ENCODE results near the gene ZXDA.
"Not testable (repeated sequence)": the region's sequence is repeated elsewhere in the genome, so short reads cannot be mapped to it uniquely, and the experiment has no call there.

Gene ZXDA

GRCh38 chrX:57909595-57910286, 517 bp downstream of the ZXDA start:
- H3K4me3 ChIP-seq (ENCODE audit: low read depth in 1 of 2, low read length in 2 of 2): peak overlapping the region; percentile 35 to 60
- not testable (repeated sequence) for H3K27me3 ChIP-seq (ENCODE audit: control insufficient read depth in 1 of 2, insufficient read depth in 2 of 2, low read length in 2 of 2); H3K4me1 ChIP-seq (ENCODE audit: control insufficient read depth in 1 of 2, insufficient read depth in 2 of 2, low read length in 2 of 2); H3K9me3 ChIP-seq (ENCODE audit: control insufficient read depth in 1 of 2, low read length in 2 of 2); H3K36me3 ChIP-seq (ENCODE audit: control insufficient read depth in 1 of 2, insufficient read depth in 2 of 2, low read length in 2 of 2)
- peak overlapping the region in 1 of 2 donors; percentile 25 for H3K9ac ChIP-seq (ENCODE audit: low read depth in 1 of 2, low read length in 2 of 2)
- peak overlapping the region; percentile 66 for H3K27ac ChIP-seq (ENCODE audit: low read depth, low read length)

GRCh38 chrX:57908972-57909594, 1.2 kb downstream of the ZXDA start:
- Histone ChIP-seq H3K27ac (ENCODE audit: low read depth, low read length) (peak overlapping the region; percentile 20), H3K4me3 (ENCODE audit: low read depth in 1 of 2, low read length in 2 of 2) (peak overlapping the region; percentile 35 to 60), H3K9ac (ENCODE audit: low read depth in 1 of 2, low read length in 2 of 2) (peak overlapping the region in 1 of 2 donors; percentile 25)
- H3K36me3 ChIP-seq (ENCODE audit: control insufficient read depth in 1 of 2, insufficient read depth in 2 of 2, low read length in 2 of 2); H3K27me3 ChIP-seq (ENCODE audit: control insufficient read depth in 1 of 2, insufficient read depth in 2 of 2, low read length in 2 of 2); H3K9me3 ChIP-seq (ENCODE audit: control insufficient read depth in 1 of 2, low read length in 2 of 2); H3K4me1 ChIP-seq (ENCODE audit: control insufficient read depth in 1 of 2, insufficient read depth in 2 of 2, low read length in 2 of 2): not testable (repeated sequence)

GRCh38 chrX:57906790-57907189, 3.5 kb downstream of the ZXDA start:
- H3K9me3 ChIP-seq (ENCODE audit: control insufficient read depth in 1 of 2, low read length in 2 of 2): no peaks in the 10 kb centered on the region
- H3K27me3 ChIP-seq (ENCODE audit: control insufficient read depth in 1 of 2, insufficient read depth in 2 of 2, low read length in 2 of 2): no peaks in the 10 kb centered on the region
- no peak overlapping the region for H3K27ac ChIP-seq (ENCODE audit: low read depth, low read length)
- no peak overlapping the region for H3K9ac ChIP-seq (ENCODE audit: low read depth in 1 of 2, low read length in 2 of 2)
- no peaks in the 10 kb centered on the region for H3K36me3 ChIP-seq (ENCODE audit: control insufficient read depth in 1 of 2, insufficient read depth in 2 of 2, low read length in 2 of 2)
- peaks cover 0 to 3% of the 10 kb centered on the region in 2 donors for H3K4me1 ChIP-seq (ENCODE audit: control insufficient read depth in 1 of 2, insufficient read depth in 2 of 2, low read length in 2 of 2)
- H3K4me3 ChIP-seq (ENCODE audit: low read depth in 1 of 2, low read length in 2 of 2): no peak overlapping the region

- Histone ChIP-seq H3K9me3 (ENCODE audit: control insufficient read depth in 1 of 2, low read length in 2 of 2) (no peaks in the 10 kb centered on the region), H3K27ac (ENCODE audit: low read depth, low read length) (no peak overlapping the region), H3K4me1 (ENCODE audit: control insufficient read depth in 1 of 2, insufficient read depth in 2 of 2, low read length in 2 of 2) (no peaks in the 10 kb centered on the region), H3K4me3 (ENCODE audit: low read depth in 1 of 2, low read length in 2 of 2) (no peak overlapping the region), H3K36me3 (ENCODE audit: control insufficient read depth in 1 of 2, insufficient read depth in 2 of 2, low read length in 2 of 2) (no peaks in the 10 kb centered on the region), H3K27me3 (ENCODE audit: control insufficient read depth in 1 of 2, insufficient read depth in 2 of 2, low read length in 2 of 2) (no peaks in the 10 kb centered on the region), H3K9ac (ENCODE audit: low read depth in 1 of 2, low read length in 2 of 2) (no peak overlapping the region)
These were observed 5.1 kb downstream of the ZXDA start for GRCh38 chrX:57905141-57905540.

GRCh38 chrX:57904176-57904880, 5.9 kb downstream of the ZXDA start:
- Histone ChIP-seq H3K27ac (ENCODE audit: low read depth, low read length) (no peak overlapping the region), H3K4me3 (ENCODE audit: low read depth in 1 of 2, low read length in 2 of 2) (no peak overlapping the region), H3K27me3 (ENCODE audit: control insufficient read depth in 1 of 2, insufficient read depth in 2 of 2, low read length in 2 of 2) (no peaks in the 10 kb centered on the region), H3K36me3 (ENCODE audit: control insufficient read depth in 1 of 2, insufficient read depth in 2 of 2, low read length in 2 of 2) (no peaks in the 10 kb centered on the region), H3K4me1 (ENCODE audit: control insufficient read depth in 1 of 2, insufficient read depth in 2 of 2, low read length in 2 of 2) (no peaks in the 10 kb centered on the region), H3K9me3 (ENCODE audit: control insufficient read depth in 1 of 2, low read length in 2 of 2) (no peaks in the 10 kb centered on the region), H3K9ac (ENCODE audit: low read depth in 1 of 2, low read length in 2 of 2) (no peak overlapping the region)

GRCh38 chrX:57902633-57903032, 7.6 kb downstream of the ZXDA start:
- no peaks in the 10 kb centered on the region for H3K4me1 ChIP-seq (ENCODE audit: control insufficient read depth in 1 of 2, insufficient read depth in 2 of 2, low read length in 2 of 2)
- H3K27ac ChIP-seq (ENCODE audit: low read depth, low read length): no peak overlapping the region
- no peaks in the 10 kb centered on the region for H3K27me3 ChIP-seq (ENCODE audit: control insufficient read depth in 1 of 2, insufficient read depth in 2 of 2, low read length in 2 of 2)
- H3K4me3 ChIP-seq (ENCODE audit: low read depth in 1 of 2, low read length in 2 of 2): no peak overlapping the region
- H3K9ac ChIP-seq (ENCODE audit: low read depth in 1 of 2, low read length in 2 of 2): no peak overlapping the region
- no peaks in the 10 kb centered on the region for H3K9me3 ChIP-seq (ENCODE audit: control insufficient read depth in 1 of 2, low read length in 2 of 2)
- no peaks in the 10 kb centered on the region for H3K36me3 ChIP-seq (ENCODE audit: control insufficient read depth in 1 of 2, insufficient read depth in 2 of 2, low read length in 2 of 2)

GRCh38 chrX:57901466-57901865, 8.8 kb downstream of the ZXDA start:
- Histone ChIP-seq H3K4me3 (ENCODE audit: low read depth in 1 of 2, low read length in 2 of 2) (no peak overlapping the region), H3K27me3 (ENCODE audit: control insufficient read depth in 1 of 2, insufficient read depth in 2 of 2, low read length in 2 of 2) (no peaks in the 10 kb centered on the region), H3K9me3 (ENCODE audit: control insufficient read depth in 1 of 2, low read length in 2 of 2) (no peaks in the 10 kb centered on the region), H3K36me3 (ENCODE audit: control insufficient read depth in 1 of 2, insufficient read depth in 2 of 2, low read length in 2 of 2) (no peaks in the 10 kb centered on the region), H3K27ac (ENCODE audit: low read depth, low read length) (no peak overlapping the region), H3K9ac (ENCODE audit: low read depth in 1 of 2, low read length in 2 of 2) (no peak overlapping the region), H3K4me1 (ENCODE audit: control insufficient read depth in 1 of 2, insufficient read depth in 2 of 2, low read length in 2 of 2) (no peaks in the 10 kb centered on the region)

GRCh38 chrX:57900975-57901374, 9.3 kb downstream of the ZXDA start:
- no peak overlapping the region for H3K27ac ChIP-seq (ENCODE audit: low read depth, low read length)
- H3K4me3 ChIP-seq (ENCODE audit: low read depth in 1 of 2, low read length in 2 of 2): no peak overlapping the region
- H3K9ac ChIP-seq (ENCODE audit: low read depth in 1 of 2, low read length in 2 of 2): no peak overlapping the region
- no peaks in the 10 kb centered on the region for H3K4me1 ChIP-seq (ENCODE audit: control insufficient read depth in 1 of 2, insufficient read depth in 2 of 2, low read length in 2 of 2)
- no peaks in the 10 kb centered on the region for H3K36me3 ChIP-seq (ENCODE audit: control insufficient read depth in 1 of 2, insufficient read depth in 2 of 2, low read length in 2 of 2)
- no peaks in the 10 kb centered on the region for H3K9me3 ChIP-seq (ENCODE audit: control insufficient read depth in 1 of 2, low read length in 2 of 2)
- no peaks in the 10 kb centered on the region for H3K27me3 ChIP-seq (ENCODE audit: control insufficient read depth in 1 of 2, insufficient read depth in 2 of 2, low read length in 2 of 2)

GRCh38 chrX:57899906-57900305, 10.4 kb downstream of the ZXDA start:
- Histone ChIP-seq H3K9me3 (ENCODE audit: control insufficient read depth in 1 of 2, low read length in 2 of 2) (no peaks in the 10 kb centered on the region), H3K4me3 (ENCODE audit: low read depth in 1 of 2, low read length in 2 of 2) (no peak overlapping the region), H3K4me1 (ENCODE audit: control insufficient read depth in 1 of 2, insufficient read depth in 2 of 2, low read length in 2 of 2) (no peaks in the 10 kb centered on the region), H3K27ac (ENCODE audit: low read depth, low read length) (no peak overlapping the region), H3K27me3 (ENCODE audit: control insufficient read depth in 1 of 2, insufficient read depth in 2 of 2, low read length in 2 of 2) (no peaks in the 10 kb centered on the region), H3K9ac (ENCODE audit: low read depth in 1 of 2, low read length in 2 of 2) (no peak overlapping the region), H3K36me3 (ENCODE audit: control insufficient read depth in 1 of 2, insufficient read depth in 2 of 2, low read length in 2 of 2) (no peaks in the 10 kb centered on the region)

GRCh38 chrX:57899064-57899463, 11.2 kb downstream of the ZXDA start:
- no peak overlapping the region for H3K4me3 ChIP-seq (ENCODE audit: low read depth in 1 of 2, low read length in 2 of 2)
- H3K9me3 ChIP-seq (ENCODE audit: control insufficient read depth in 1 of 2, low read length in 2 of 2): no peaks in the 10 kb centered on the region
- H3K4me1 ChIP-seq (ENCODE audit: control insufficient read depth in 1 of 2, insufficient read depth in 2 of 2, low read length in 2 of 2): no peaks in the 10 kb centered on the region
- H3K9ac ChIP-seq (ENCODE audit: low read depth in 1 of 2, low read length in 2 of 2): no peak overlapping the region
- H3K36me3 ChIP-seq (ENCODE audit: control insufficient read depth in 1 of 2, insufficient read depth in 2 of 2, low read length in 2 of 2): no peaks in the 10 kb centered on the region
- H3K27ac ChIP-seq (ENCODE audit: low read depth, low read length): no peak overlapping the region
- H3K27me3 ChIP-seq (ENCODE audit: control insufficient read depth in 1 of 2, insufficient read depth in 2 of 2, low read length in 2 of 2): no peaks in the 10 kb centered on the region
